ENCODE measurements around the gene NR2F6. TPM values are rescaled to one million over a fixed set of nuclear protein-coding genes. Genes with fewer than 3 reads are reported as not detected.
"Not testable (repeated sequence)": the region's sequence is repeated elsewhere in the genome, so short reads cannot be mapped to it uniquely, and the experiment has no call there.

NR2F6 gene
- 31.6 and 32.9 TPM in 2 replicates for total RNA-seq

DNA sequence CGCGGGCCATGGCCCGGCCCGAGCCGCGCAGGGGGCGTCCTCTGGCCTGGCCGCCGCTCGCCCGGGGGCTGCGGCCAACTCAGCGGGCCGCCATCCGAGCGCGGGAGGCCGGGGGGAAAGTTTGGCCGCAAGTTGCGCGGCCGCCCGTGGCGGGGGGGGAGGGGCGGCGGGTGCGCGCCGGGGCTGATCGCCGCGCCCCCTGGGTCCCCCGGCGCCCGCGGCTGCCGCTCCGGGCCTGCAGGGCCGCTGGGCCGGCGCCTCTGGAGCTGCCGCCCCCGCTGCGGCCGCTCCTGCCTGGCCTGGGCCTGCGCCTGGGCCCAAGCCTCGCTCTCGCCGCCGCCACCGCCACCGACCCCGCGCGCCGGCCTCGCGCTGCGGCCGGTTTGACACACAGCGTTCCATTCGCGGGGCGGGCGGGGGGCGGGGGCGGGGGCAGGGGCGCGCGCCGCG, at the start of gene NR2F6:
Gene NR2F6 (minus strand): TSS at position 385 of the 450 bp plus-strand sequence. CDS start 699 bp downstream, outside the sequence.
- DNase-seq (ENCODE audit: low read depth in 2 of 2) = no peak

DNA sequence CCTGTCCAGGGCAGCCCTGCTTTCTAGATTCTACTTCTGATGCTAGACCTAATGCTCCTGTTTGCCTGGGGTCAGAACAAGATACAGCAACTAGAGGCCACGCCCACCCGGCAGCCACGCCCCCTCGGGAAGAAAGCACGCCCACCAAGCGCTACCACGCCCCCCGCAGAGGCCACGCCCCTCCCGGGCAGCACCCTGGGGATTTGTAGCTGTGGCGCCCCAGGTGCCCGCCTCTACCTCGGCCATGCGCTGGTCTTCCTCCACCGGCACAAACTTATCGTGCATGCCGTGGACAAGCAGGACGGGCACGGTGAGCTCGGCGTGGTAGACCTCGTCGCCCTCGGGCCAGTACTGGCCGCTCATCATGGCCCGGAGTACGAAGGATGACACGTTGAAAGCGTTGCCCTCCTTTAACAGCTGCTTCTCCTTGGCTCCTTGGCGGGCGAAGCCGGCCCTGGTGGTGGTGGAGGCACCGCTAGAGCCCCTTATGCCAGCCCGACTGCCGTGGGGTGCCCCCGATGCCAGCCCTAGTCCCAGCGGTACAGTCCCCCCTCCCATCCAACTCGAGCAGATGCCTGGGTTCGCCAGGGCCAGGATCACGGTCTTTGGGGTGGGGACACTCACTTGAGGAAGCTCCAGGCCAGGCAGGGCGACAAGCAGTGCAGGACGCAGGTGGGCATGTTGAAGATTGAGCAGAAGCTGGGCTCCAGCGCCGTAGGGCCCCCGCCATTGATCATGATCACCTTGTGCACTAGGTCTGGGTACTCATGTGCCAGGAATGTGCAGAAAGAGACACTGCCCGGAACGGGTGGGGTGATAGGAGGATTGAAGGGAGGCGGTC, 48.6 kb upstream of the NR2F6 start:
- DNase-seq (ENCODE audit: low read depth in 2 of 2) = peak in 1 of 2 donors; percentile 30

GRCh38 chr19:17293605-17294004, 47.9 kb upstream of the NR2F6 start:
- DNase-seq (ENCODE audit: low read depth in 2 of 2) = no peak

DNA sequence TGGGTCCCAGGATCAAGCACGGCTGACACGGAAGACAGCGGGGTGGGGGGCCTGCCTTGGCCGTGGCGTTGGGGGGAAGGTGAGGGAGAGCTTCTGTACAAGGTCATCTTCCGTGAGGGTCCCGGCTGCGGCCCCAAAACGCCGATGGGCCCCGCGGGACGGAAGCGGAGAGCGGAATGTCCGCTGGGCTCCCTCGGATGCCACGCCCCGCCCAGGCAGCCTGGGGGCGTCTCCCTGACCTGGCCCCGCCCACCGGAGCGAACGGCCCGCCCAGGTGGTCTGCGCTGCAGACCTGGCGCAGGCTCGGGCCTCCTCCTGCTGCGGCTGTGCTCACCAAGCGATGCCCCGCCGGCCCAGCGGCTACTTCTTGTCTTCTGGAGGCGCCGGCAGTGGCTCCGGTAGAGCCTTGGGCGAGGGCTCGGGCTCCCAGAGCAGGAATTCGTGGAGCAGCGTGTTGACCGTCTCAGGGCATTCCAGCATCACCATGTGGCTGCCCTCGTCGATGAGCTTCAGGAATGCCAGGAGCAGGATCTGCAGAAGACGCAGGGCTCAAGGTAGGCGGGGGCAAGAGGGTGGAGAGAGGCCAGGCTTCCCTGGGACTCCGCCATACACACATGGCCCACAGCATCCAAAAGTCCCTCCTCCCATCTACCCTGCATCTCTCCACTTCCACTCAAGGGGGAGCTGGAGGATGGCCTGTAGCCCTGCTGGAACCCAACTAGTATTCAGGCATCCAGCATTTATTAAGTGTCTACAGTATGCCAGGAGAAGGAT, 46.8 kb upstream of the NR2F6 start:
- peak; percentile 63 to 86 for DNase-seq (ENCODE audit: low read depth in 2 of 2)

- peak; percentile 86 to 89 for DNase-seq (ENCODE audit: low read depth in 2 of 2)
These were observed 43.8 kb upstream of the NR2F6 start for GRCh38 chr19:17289489-17289888.

GRCh38 chr19:17286752-17287151, 41.0 kb upstream of the NR2F6 start:
- no peak for DNase-seq (ENCODE audit: low read depth in 2 of 2)

- DNase-seq (ENCODE audit: low read depth in 2 of 2) = no peak
These were observed 40.5 kb upstream of the NR2F6 start for GRCh38 chr19:17286263-17286662.

GRCh38 chr19:17285415-17286135, 39.9 kb upstream of the NR2F6 start:
- DNase-seq (ENCODE audit: low read depth in 2 of 2) = no peak

DNA sequence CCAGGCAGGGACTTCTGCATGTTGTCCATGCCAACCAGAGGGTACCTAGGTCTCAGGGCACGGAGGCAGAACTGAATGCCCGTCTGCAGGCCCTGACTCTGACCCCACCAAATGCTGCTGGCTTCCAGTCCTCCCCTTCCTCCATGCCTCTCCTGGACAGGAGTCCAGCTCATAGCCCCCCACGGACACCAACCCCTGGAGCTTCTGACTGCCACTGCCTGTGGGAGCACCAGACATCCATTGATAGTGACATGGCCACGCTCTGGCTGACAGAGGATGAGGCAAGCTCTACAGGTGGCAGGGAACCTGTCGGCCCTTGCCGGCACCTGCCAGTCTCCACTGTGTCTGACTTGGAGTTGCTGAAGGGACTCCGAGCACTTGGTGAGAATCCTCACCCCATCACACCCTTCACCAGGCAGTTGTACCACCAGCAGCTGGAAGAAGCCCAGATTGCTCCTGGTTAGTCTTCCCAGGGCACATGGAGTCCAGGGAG, 37.8 kb upstream of the NR2F6 start:
- no peak for DNase-seq (ENCODE audit: low read depth in 2 of 2)

DNA sequence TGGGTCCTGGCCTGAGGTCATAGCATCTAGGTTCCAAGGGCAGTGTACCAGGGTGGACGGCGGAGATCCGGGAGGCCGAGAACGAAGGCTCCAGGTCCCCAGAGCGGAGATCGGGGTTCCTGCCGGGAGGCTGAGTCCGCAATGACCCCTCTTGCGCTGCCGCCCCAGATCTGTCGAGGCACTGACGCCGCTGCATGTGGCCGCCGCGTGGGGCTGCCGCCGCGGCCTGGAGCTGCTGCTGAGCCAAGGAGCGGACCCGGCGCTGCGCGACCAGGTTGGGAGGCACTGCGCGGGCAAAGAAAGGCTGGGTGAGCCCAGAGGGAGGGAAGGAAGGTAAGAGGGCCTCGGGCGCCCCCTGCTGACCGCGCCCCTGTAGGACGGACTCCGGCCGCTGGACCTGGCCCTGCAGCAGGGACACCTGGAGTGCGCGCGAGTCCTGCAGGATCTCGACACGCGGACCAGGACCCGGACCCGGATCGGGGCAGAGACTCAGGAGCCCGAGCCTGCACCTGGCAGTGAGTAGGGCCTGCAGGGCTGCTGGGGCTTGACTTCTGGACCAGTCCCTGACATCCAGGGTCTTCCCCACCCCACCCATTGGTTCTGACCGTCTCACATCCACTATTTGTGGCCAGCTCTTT, 36.9 kb upstream of the NR2F6 start:
- DNase-seq (ENCODE audit: low read depth in 2 of 2) = peak in 1 of 2 donors; percentile 83

DNA sequence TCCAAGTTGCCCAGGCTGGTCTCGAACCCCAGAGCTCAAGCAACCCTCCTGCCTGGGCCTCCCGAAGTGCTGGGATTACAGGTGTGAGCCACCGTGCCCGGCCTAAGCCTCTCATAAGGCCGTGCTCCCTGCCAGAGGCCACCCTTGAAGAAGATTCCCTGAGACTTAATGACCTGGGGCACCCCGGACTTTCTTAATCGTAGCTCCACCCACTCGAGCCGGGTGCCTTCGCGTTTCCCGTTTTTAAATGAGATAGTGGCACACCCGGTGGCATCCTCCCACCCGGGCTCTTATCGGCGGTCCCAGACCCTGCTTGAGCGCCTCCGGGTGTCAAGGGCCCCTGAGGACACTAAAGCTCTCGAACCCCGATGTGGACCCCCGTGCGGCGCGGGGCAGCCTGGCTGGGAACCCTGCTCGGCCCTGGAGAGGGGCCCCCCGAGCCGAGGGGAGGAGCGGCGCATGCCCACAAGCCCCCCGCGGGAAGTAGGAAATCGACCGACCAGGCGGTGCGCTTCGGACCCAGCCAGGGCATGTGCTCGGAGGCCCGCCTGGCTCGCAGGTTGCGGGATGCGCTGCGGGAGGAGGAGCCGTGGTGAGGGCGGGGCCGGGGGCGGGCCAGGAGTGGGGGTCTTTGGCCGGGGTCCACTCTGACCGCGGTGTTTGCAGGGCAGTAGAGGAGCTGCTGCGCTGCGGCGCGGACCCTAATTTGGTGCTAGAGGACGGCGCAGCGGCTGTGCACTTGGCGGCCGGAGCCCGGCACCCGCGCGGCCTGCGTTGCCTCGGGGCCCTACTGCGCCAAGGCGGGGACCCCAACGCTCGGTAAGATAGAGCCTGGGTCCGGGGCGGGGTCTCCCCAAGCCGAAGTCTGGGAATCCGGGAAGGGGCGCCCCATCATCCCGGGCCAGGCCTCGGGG, 35.9 kb upstream of the NR2F6 start, which contains the start of gene ANKLE1:
Gene ANKLE1 (plus strand): TSS at position 511 of the 914 bp plus-strand sequence. CDS start 20 bp downstream, at position 531.
- peak in 1 of 2 donors; percentile 36 for DNase-seq (ENCODE audit: low read depth in 2 of 2)

GRCh38 chr19:17279436-17279835, 33.7 kb upstream of the NR2F6 start:
- no peak for DNase-seq (ENCODE audit: low read depth in 2 of 2)

GRCh38 chr19:17275441-17276175, 29.9 kb upstream of the NR2F6 start:
- no peak for DNase-seq (ENCODE audit: low read depth in 2 of 2)

DNA sequence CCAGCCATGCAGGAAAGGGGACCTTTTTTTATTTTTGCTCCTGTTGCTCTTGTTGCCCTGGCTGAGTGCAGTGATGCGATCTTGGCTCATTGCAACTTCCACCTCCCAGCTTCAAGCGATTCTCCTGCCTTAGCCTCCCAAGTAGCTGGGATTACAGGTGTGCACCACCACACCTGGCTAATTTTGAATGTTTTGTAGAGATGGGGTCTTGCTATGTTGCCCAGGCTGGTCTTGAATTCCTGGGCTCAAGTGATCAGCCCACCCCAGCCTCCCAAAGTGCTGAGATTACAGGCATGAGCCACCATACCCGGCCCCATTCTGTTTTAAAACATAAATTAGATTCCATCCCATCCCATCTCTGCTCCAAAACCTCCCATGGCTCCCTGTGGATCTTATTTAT, 29.2 kb upstream of the NR2F6 start:
- DNase-seq (ENCODE audit: low read depth in 2 of 2) = not testable (repeated sequence)

- DNase-seq (ENCODE audit: low read depth in 2 of 2) = no peak
These were observed 23.0 kb upstream of the NR2F6 start for GRCh38 chr19:17268754-17269153.

- DNase-seq (ENCODE audit: low read depth in 2 of 2) = peak; percentile 100
These were observed 21.5 kb upstream of the NR2F6 start, which contains the start of gene BABAM1 for GRCh38 chr19:17266975-17267788. BABAM1 (plus strand) TSS chr19:17267443; CDS start chr19:17268807, 1,364 bp downstream.

- DNase-seq (ENCODE audit: low read depth in 2 of 2) = no peak
These were observed 20.9 kb upstream of the NR2F6 start for GRCh38 chr19:17266589-17266974.

DNA sequence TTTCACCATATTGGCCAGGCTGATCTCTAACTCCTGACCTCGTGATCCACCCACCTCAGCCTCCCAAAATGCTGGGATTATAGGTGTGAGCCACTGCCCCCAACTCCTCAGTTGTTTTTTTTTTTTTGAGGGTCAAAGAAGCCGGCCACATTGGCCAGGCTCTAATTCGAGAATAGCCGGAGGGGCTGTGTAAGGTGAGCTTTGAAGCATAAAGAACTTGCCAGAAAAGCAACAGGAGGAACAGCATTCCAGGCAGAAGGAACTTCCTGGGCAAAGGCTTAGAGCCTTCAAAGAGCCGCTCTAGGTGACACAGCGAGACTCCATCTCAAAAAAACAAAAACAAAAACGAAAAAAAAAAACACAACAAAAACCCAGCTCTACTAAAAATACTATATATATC, 20.3 kb upstream of the NR2F6 start:
- DNase-seq (ENCODE audit: low read depth in 2 of 2) = no peak
